Uterus (tissue), 2 donors: ENCODE data around the gene TACR2.

Experiments
- POLR2A ChIP-seq, 2 donors: fragments of 450-650 bp; IDR thresholded peaks; one replicate each; pipeline ENCODE4 v1.6.1; 2016; ENCODE audit warnings: antibody characterized with exemption in 2 of 2, mild to moderate bottlenecking in 1 of 2, moderate library complexity in 1 of 2
- TF ChIP-seq, protein P1 (sequence below), 4 experiments: fragments of 200-600 bp in 2 of 4; fragments of 450-650 bp in 2 of 4; sonication (generic) in 2 of 4; IDR thresholded peaks; one replicate each; pipeline ENCODE4 v1.5.1; 2016 to 2019; ENCODE audit warnings: antibody characterized with exemption in 4 of 4, mild to moderate bottlenecking in 2 of 4, moderate library complexity in 1 of 4

GRCh38 chr10:69415049-69415448, 1.7 kb downstream of the TACR2 start:
- TF ChIP-seq, protein P1, sequence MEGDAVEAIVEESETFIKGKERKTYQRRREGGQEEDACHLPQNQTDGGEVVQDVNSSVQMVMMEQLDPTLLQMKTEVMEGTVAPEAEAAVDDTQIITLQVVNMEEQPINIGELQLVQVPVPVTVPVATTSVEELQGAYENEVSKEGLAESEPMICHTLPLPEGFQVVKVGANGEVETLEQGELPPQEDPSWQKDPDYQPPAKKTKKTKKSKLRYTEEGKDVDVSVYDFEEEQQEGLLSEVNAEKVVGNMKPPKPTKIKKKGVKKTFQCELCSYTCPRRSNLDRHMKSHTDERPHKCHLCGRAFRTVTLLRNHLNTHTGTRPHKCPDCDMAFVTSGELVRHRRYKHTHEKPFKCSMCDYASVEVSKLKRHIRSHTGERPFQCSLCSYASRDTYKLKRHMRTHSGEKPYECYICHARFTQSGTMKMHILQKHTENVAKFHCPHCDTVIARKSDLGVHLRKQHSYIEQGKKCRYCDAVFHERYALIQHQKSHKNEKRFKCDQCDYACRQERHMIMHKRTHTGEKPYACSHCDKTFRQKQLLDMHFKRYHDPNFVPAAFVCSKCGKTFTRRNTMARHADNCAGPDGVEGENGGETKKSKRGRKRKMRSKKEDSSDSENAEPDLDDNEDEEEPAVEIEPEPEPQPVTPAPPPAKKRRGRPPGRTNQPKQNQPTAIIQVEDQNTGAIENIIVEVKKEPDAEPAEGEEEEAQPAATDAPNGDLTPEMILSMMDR (IDR thresholded peaks at IDR 0.05): no peak
- no peak for TF ChIP-seq POLR2A (IDR thresholded peaks at IDR 0.05)
